Stimulated activated naive CD8-positive, alpha-beta T cell treated with anti-CD3 and anti-CD28 coated beads, Interleukin-15, Interleukin-2, amounts not matched to agents 100 ng/mL and 50 ng/mL, for 24 hours (primary cell): ENCODE measurements around the gene PLCD4.
A peak's percentile ranks its signal among the peaks of the same experiment; 100 is the strongest.

Experiments
- H3K27ac Mint-ChIP-seq: one replicate; pipeline ENCODE4 v1.8.0; 2021; ENCODE audit warnings: mild to moderate bottlenecking, mixed read lengths
- H3K27me3 Mint-ChIP-seq: one replicate; pipeline ENCODE4 v1.8.0; 2021; ENCODE audit warnings: mixed read lengths
- H3K36me3 Mint-ChIP-seq: one replicate; pipeline ENCODE4 v1.8.0; 2021; ENCODE audit warnings: low read depth, mixed read lengths
- H3K4me1 Mint-ChIP-seq: one replicate; pipeline ENCODE4 v1.8.0; 2021; ENCODE audit warnings: low read depth, mixed read lengths
- H3K4me3 Mint-ChIP-seq: one replicate; pipeline ENCODE4 v1.8.0; 2021; ENCODE audit warnings: mild to moderate bottlenecking, mixed read lengths
- H3K9me3 Mint-ChIP-seq: one replicate; pipeline ENCODE4 v1.8.0; 2021; ENCODE audit warnings: mixed read lengths

Gene PLCD4

GRCh38 chr2:218607436-218608115 lies at the start of gene PLCD4:
TSS of gene PLCD4 (plus strand) at chr2:218607899. CDS start at chr2:218615740, 7,841 bp downstream.
- Mint-ChIP-seq H3K9me3 (no peaks in the 10 kb centered on the region), H3K36me3 (no peaks in the 10 kb centered on the region), H3K4me3 (no peak within 1 kb of the TSS), H3K27me3 (peaks cover 3% of the 10 kb centered on the region), H3K27ac (no peak within 1 kb of the TSS), H3K4me1 (no peaks in the 10 kb centered on the region)

GRCh38 chr2:218557941-218558340 lies 49.8 kb upstream of the PLCD4 start:
- Mint-ChIP-seq H3K27me3 (no peaks in the 10 kb centered on the region), H3K4me1 (peaks cover 4% of the 10 kb centered on the region), H3K36me3 (peaks cover 78% of the 10 kb centered on the region), H3K27ac (no peak overlapping the region), H3K4me3 (no peak overlapping the region), H3K9me3 (no peaks in the 10 kb centered on the region)

- H3K36me3 Mint-ChIP-seq: peaks cover 76% of the 10 kb centered on the region
- peaks cover 4% of the 10 kb centered on the region for H3K4me1 Mint-ChIP-seq
- H3K9me3 Mint-ChIP-seq: no peaks in the 10 kb centered on the region
- H3K27me3 Mint-ChIP-seq: no peaks in the 10 kb centered on the region
- H3K4me3 Mint-ChIP-seq: no peak overlapping the region
- no peak overlapping the region for H3K27ac Mint-ChIP-seq
Measured at GRCh38 chr2:218558986-218559385, 48.7 kb upstream of the PLCD4 start.

GRCh38 chr2:218564056-218564455 lies 43.6 kb upstream of the PLCD4 start:
- Mint-ChIP-seq H3K27me3 (no peaks in the 10 kb centered on the region), H3K4me1 (peaks cover 18% of the 10 kb centered on the region)

DNA sequence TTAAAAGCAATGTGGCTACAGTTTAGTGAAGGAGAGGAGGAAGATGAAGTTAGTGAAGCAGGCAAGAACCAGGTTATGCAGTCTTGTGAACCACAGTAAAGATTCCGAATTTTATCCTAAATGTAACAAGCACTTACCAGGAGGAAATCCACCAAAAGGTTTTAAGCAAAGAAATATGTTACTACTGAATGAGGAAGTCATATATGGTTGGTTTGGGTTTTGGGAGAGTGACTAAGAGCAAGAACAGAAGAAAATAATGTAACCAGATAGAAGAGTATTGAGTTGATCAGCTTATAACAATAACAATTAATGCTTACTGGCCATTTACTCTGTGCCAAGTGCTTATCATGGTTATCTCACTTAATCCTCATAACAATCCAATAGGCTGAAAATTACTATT lies 41.4 kb upstream of the PLCD4 start:
- Mint-ChIP-seq H3K4me3 (peak overlapping the region; percentile 97), H3K27me3 (no peaks in the 10 kb centered on the region), H3K36me3 (peaks cover 76% of the 10 kb centered on the region), H3K9me3 (no peaks in the 10 kb centered on the region), H3K4me1 (peaks cover 35% of the 10 kb centered on the region), H3K27ac (peak overlapping the region; percentile 31)

More at GRCh38 chr2:218564056-218564455, 43.6 kb upstream of the PLCD4 start:
- Mint-ChIP-seq H3K9me3 (no peaks in the 10 kb centered on the region), H3K4me3 (no peak overlapping the region), H3K36me3 (peaks cover 74% of the 10 kb centered on the region), H3K27ac (no peak overlapping the region)

GRCh38 chr2:218567797-218568189 lies 39.9 kb upstream of the PLCD4 start:
- Mint-ChIP-seq H3K4me1 (peaks cover 46% of the 10 kb centered on the region), H3K9me3 (no peaks in the 10 kb centered on the region), H3K36me3 (peaks cover 75% of the 10 kb centered on the region)

DNA sequence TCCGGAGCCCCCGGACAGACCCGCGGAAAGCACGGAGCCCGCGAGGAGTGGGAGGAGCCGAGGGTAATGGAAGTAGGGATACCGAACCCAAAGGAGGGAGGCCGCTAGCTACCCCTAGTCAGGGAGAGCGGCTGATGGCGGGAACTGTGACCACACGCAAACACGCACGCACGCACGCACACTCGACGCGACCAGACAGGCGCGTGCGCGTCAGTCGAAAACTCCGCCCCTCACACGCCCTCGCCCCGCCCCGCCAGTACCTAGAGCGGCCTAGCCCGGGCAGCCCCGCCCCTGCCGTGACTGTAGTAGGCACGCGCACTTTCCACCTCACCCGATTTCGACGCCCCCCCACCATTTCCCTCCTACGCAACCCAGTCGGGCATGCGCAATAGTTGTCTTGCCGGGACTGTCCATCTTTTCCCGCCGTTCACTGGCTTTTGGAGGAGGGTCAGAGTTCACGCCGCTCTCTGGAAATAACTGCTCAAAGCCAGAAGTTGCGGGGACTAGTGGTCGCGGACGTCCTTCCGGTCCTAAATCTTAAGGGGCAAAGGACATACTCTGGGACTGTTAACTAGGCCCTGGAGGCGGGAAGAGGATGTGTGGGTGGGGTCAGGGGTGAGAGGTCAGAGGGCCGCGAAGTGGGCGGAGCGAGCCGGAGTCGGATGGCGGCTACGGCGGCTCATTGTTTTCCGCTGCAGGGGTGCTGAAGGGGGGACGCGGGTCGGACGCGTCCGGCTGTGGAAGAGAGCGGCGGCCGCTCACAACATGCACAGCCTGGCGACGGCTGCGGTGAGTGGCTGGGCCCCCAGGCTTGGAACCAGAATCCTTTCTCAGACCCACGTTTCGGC lies 39.3 kb upstream of the PLCD4 start, which contains the start of the genes CNOT9 and USP37:
CNOT9 (plus strand) TSS at position 650 of the 848 bp plus-strand sequence; CDS start at position 766, 116 bp downstream.
USP37 (minus strand) TSS at position 162 of the 848 bp plus-strand sequence. CDS start 9,698 bp downstream, outside the sequence.
- Mint-ChIP-seq H3K9me3 (no peaks in the 10 kb centered on the region), H3K27ac (peak within 1 kb of the TSS; percentile 100), H3K4me1 (peaks cover 52% of the 10 kb centered on the region), H3K4me3 (peak within 1 kb of the TSS; percentile 97), H3K36me3 (peaks cover 76% of the 10 kb centered on the region), H3K27me3 (no peaks in the 10 kb centered on the region)

More at GRCh38 chr2:218567797-218568189, 39.9 kb upstream of the PLCD4 start:
- Mint-ChIP-seq H3K27me3 (no peaks in the 10 kb centered on the region), H3K27ac (peak overlapping the region; percentile 100), H3K4me3 (peak overlapping the region; percentile 97)

DNA sequence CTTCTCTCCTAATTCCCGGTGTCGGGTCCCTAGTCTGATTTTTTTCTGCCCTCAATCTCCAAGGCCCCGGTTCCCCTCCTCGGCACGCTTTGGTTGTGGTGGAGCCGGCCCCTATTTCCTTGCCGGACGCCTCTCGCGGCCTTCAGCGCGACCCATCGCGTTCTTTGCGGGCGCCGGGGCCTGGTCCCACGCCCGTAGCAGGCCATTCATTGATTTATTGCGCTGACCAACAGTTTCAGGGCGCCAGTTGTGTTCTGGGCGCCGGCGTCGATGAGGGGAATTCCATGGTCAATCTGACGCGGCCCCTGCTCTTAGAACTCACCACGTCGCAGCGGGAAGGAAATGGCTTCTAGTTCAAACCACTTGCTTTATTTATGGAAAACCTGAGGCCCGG lies 38.7 kb upstream of the PLCD4 start:
- Mint-ChIP-seq H3K4me1 (peaks cover 58% of the 10 kb centered on the region), H3K27ac (peak overlapping the region; percentile 100), H3K27me3 (no peaks in the 10 kb centered on the region), H3K4me3 (peak overlapping the region; percentile 97), H3K36me3 (peaks cover 74% of the 10 kb centered on the region), H3K9me3 (no peaks in the 10 kb centered on the region)

- peak overlapping the region; percentile 97 for H3K4me3 Mint-ChIP-seq
- H3K4me1 Mint-ChIP-seq: peaks cover 61% of the 10 kb centered on the region
- H3K9me3 Mint-ChIP-seq: no peaks in the 10 kb centered on the region
- H3K27me3 Mint-ChIP-seq: no peaks in the 10 kb centered on the region
- H3K36me3 Mint-ChIP-seq: peaks cover 75% of the 10 kb centered on the region
- peak overlapping the region; percentile 100 for H3K27ac Mint-ChIP-seq
Measured at GRCh38 chr2:218569661-218570500, 37.8 kb upstream of the PLCD4 start.

DNA sequence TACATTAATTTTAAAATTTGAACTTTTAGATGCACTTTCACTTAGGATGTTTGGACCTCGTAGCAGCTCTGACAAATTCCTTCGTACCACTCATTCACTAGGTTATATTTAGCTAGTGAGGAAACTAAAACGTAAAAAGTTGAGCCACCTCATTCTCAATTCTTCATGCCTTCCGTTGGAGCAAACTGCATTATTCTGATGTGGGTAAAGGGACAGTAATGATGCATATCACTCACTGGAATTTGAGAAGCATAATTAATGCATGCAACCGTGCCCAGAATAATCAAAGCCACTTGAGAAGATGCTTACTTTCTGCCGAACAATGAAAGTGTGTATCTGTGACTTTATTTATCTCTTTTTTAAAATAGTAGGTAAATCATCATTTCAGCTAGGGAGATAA lies 36.8 kb upstream of the PLCD4 start:
- Mint-ChIP-seq H3K4me1 (peaks cover 65% of the 10 kb centered on the region), H3K36me3 (peaks cover 74% of the 10 kb centered on the region), H3K4me3 (peak overlapping the region; percentile 97), H3K27me3 (no peaks in the 10 kb centered on the region), H3K9me3 (no peaks in the 10 kb centered on the region), H3K27ac (peak overlapping the region; percentile 100)

GRCh38 chr2:218576854-218577253 lies 30.8 kb upstream of the PLCD4 start:
- Mint-ChIP-seq H3K36me3 (peaks cover 65% of the 10 kb centered on the region), H3K9me3 (no peaks in the 10 kb centered on the region), H3K4me3 (no peak overlapping the region), H3K4me1 (peaks cover 66% of the 10 kb centered on the region), H3K27ac (no peak overlapping the region), H3K27me3 (no peaks in the 10 kb centered on the region)

- H3K4me1 Mint-ChIP-seq: peaks cover 68% of the 10 kb centered on the region
- no peaks in the 10 kb centered on the region for H3K27me3 Mint-ChIP-seq
- H3K36me3 Mint-ChIP-seq: peaks cover 66% of the 10 kb centered on the region
- no peak overlapping the region for H3K27ac Mint-ChIP-seq
- no peak overlapping the region for H3K4me3 Mint-ChIP-seq
- H3K9me3 Mint-ChIP-seq: no peaks in the 10 kb centered on the region
Measured at GRCh38 chr2:218577482-218578220, 30.0 kb upstream of the PLCD4 start.

DNA sequence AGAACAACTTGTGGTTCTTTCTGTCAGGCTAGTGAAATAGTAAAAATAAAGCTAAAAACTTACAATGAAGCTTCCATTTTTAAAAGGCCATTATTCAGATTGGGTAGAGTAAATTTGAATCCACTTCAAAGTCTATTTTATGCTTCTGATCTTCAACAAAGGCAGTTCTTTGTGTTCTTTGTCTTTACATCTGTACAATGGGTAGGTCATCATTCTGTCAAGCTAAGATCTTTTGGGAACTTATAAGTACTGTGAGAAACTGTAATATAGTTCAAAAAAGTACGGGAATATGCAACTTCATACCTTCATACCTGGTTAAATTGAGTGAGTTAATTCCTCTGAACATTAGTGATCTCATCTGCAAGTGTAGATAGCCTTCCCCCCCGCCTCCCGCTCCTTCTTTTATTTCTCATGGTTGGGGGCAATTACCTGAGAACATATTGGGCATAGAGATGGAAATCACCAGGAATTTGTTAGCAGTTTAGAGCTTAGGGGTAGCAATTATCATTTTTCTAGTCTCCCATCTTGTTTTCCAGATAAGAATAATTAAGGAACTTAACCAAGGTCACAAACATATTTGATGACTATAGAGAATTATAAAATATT lies 29.3 kb upstream of the PLCD4 start:
- H3K4me3 Mint-ChIP-seq: no peak overlapping the region
- no peaks in the 10 kb centered on the region for H3K27me3 Mint-ChIP-seq
- no peaks in the 10 kb centered on the region for H3K9me3 Mint-ChIP-seq
- H3K4me1 Mint-ChIP-seq: peaks cover 64% of the 10 kb centered on the region
- H3K36me3 Mint-ChIP-seq: peaks cover 67% of the 10 kb centered on the region
- H3K27ac Mint-ChIP-seq: no peak overlapping the region
